ENCODE measurements around the gene CALCOCO1.

DNA sequence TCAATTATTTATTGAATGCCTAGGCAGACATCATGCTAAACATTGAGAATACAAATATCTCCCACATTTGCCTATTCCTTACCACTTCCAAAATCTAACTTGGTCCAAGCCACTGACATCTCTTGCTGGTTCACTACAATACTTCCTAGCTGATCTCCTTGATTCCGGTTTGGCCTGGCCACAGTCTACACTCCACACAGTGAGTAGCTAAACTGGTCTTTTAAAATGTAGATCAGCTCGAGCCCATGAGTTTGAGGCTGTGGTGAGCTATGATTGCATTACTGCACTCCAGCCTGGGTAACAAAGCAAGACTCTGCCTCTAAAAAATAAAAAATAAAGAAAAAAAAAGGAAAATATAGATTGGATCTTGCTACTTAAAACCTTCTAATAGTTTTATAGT is 43.8 kb downstream of the CALCOCO1 start:
- TF ChIP-seq POLR2AphosphoS5 (IDR thresholded peaks at IDR 0.05) (no peak), CTCF (IDR thresholded peaks at IDR 0.05) (no peak)

Data from sigmoid colon (tissue), 4 donors.